DND-41 (cell line): ENCODE results near the gene CACTIN.
"Not testable (repeated sequence)": the region's sequence is repeated elsewhere in the genome, so short reads cannot be mapped to it uniquely, and the experiment has no call there.

Experiments
- ATAC-seq: fragments of 200-7000 bp; cut with Tn5 transposase; 3 replicates; pipeline ENCODE4 v1.9.1; 2021; ENCODE audit warnings: low read depth; ENCODE audit not compliant: insufficient read depth
- DNase-seq: peaks from one replicate; pipeline ENCODE4 v3.0.0-alpha.2; 2020
- H2AFZ ChIP-seq: 2 replicates; pipeline ENCODE4 v1.6.0; 2012; ENCODE audit warnings: low read depth, low read length
- H3K27ac ChIP-seq: 2 replicates; pipeline ENCODE4 v1.5.1; 2012; ENCODE audit warnings: low read length, inconsistent platforms
- H3K27me3 ChIP-seq: fragments of 200-600 bp; sonication (generic); 2 replicates; pipeline ENCODE4 v1.6.0; 2012; ENCODE audit warnings: low read length, mild to moderate bottlenecking, inconsistent platforms; ENCODE audit not compliant: insufficient read depth, poor library complexity
- H3K36me3 ChIP-seq: 2 replicates; pipeline ENCODE4 v1.5.1; 2012; ENCODE audit warnings: low read length, inconsistent platforms; ENCODE audit not compliant: insufficient read depth
- H3K4me1 ChIP-seq: 2 replicates; pipeline ENCODE4 v1.5.1; 2012; ENCODE audit warnings: mild to moderate bottlenecking, low read length; ENCODE audit not compliant: insufficient read depth
- H3K4me2 ChIP-seq: 2 replicates; pipeline ENCODE4 v1.6.0; 2012; ENCODE audit warnings: mild to moderate bottlenecking, moderate library complexity, low read length, inconsistent platforms; ENCODE audit not compliant: insufficient read depth
- H3K4me3 ChIP-seq, 2 experiments: fragments of 200-600 bp in 1 of 2; shearing (Covaris generic) in 1 of 2; 2 replicates each; pipeline ENCODE4 v1.5.1; 2012 to 2016; ENCODE audit warnings: inconsistent platforms in 2 of 2, low read length in 2 of 2, mild to moderate bottlenecking in 2 of 2, low read depth in 1 of 2, moderate library complexity in 1 of 2
- H3K79me2 ChIP-seq: 2 replicates; pipeline ENCODE4 v1.6.0; 2012; ENCODE audit warnings: low read length, inconsistent platforms; ENCODE audit not compliant: insufficient read depth
- H3K9ac ChIP-seq: 2 replicates; pipeline ENCODE4 v1.6.0; 2012; ENCODE audit warnings: low read depth, mild to moderate bottlenecking, inconsistent platforms, low read length, moderate library complexity
- H3K9me3 ChIP-seq: 2 replicates; pipeline ENCODE4 v1.5.1; 2012; ENCODE audit warnings: low read length, moderate library complexity, mild to moderate bottlenecking, inconsistent platforms; ENCODE audit not compliant: insufficient read depth, severe bottlenecking
- H4K20me1 ChIP-seq: 2 replicates; pipeline ENCODE4 v1.6.0; 2012; ENCODE audit warnings: low read length; ENCODE audit not compliant: insufficient read depth
- CTCF ChIP-seq: IDR thresholded peaks from 2 replicates; pipeline ENCODE4 v1.5.1; 2012; ENCODE audit warnings: borderline replicate concordance, low read length, moderate library complexity, mild to moderate bottlenecking; ENCODE audit not compliant: poor library complexity, severe bottlenecking; ENCODE audit errors: extremely low read depth
- EZH2 ChIP-seq: IDR thresholded peaks from 3 replicates; pipeline ENCODE4 v1.6.1; 2012; ENCODE audit warnings: borderline replicate concordance, low read depth, mild to moderate bottlenecking, moderate library complexity, low read length, inconsistent platforms; ENCODE audit not compliant: severe bottlenecking

Gene CACTIN

GRCh38 chr19:3585301-3586126, 41.1 kb downstream of the CACTIN start, which contains the start of gene GIPC3:
Gene GIPC3, plus strand, starts transcription at chr19:3585478. Its CDS starts 120 bp downstream, at chr19:3585598.
- no peaks in the 10 kb centered on the region for H3K9me3 ChIP-seq
- no peaks in the 10 kb centered on the region for H3K27me3 ChIP-seq
- no peak within 1 kb of the TSS for H2AFZ ChIP-seq
- no peaks in the 10 kb centered on the region for H4K20me1 ChIP-seq
- no peaks in the 10 kb centered on the region for H3K79me2 ChIP-seq
- no peaks in the 10 kb centered on the region for H3K4me1 ChIP-seq
- H3K4me3 ChIP-seq, result no peak within 1 kb of the TSS
- H3K36me3 ChIP-seq, result no peaks in the 10 kb centered on the region
- ATAC-seq (no peak), DNase-seq (no peak)
- TF ChIP-seq EZH2, result no peak
- no peak for TF ChIP-seq CTCF
- H3K4me2 ChIP-seq, result no peak within 1 kb of the TSS
- H3K27ac ChIP-seq, result no peak within 1 kb of the TSS
- H3K9ac ChIP-seq, result no peak within 1 kb of the TSS

GRCh38 chr19:3584036-3584802, 42.4 kb downstream of the CACTIN start:
- not testable (repeated sequence) for H3K4me1 ChIP-seq, H3K27ac ChIP-seq, H3K4me3 ChIP-seq, DNase-seq, H3K9ac ChIP-seq, ATAC-seq, H3K79me2 ChIP-seq, H3K4me2 ChIP-seq, H2AFZ ChIP-seq, H3K9me3 ChIP-seq, H4K20me1 ChIP-seq, H3K36me3 ChIP-seq, H3K27me3 ChIP-seq

DNA sequence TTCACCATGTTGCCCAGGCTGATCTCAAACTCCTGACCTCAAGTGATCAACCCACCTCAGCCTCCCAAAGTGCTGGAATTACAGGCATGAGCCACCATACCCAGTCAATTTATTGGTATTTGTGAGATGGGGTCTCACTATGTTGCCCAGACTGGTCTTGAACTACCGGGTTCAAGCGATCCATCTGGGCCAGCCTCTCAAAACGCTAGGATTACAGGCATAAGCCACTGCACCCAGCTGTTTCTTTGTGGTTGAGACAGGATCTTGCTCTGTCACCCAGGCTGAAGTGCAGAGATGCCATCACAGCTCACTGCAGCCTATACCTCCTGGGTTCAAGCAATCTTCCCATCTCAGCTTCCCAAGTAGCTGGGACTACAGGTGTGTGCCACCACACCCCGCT, 44.8 kb downstream of the CACTIN start:
- not testable (repeated sequence) for DNase-seq, H3K27ac ChIP-seq, H3K4me1 ChIP-seq, H3K4me2 ChIP-seq, H4K20me1 ChIP-seq, H2AFZ ChIP-seq, H3K9ac ChIP-seq, H3K4me3 ChIP-seq, H3K9me3 ChIP-seq, H3K27me3 ChIP-seq, ATAC-seq, H3K36me3 ChIP-seq, H3K79me2 ChIP-seq

- no peaks in the 10 kb centered on the region for H3K9me3 ChIP-seq
- H3K9ac ChIP-seq, result no peak overlapping the region
- 0 out of 2 replicates have a peak, but pooled peaks cover 1% of the 10 kb centered on the region for H4K20me1 ChIP-seq
- no peaks in the 10 kb centered on the region for H3K27me3 ChIP-seq
- H3K79me2 ChIP-seq, result no peaks in the 10 kb centered on the region
- H3K4me2 ChIP-seq, result no peak overlapping the region
- H3K4me1 ChIP-seq, result no peaks in the 10 kb centered on the region
- no peak overlapping the region for H3K4me3 ChIP-seq
- no peak overlapping the region for H2AFZ ChIP-seq
- peaks cover 13% of the 10 kb centered on the region for H3K36me3 ChIP-seq
- DNase-seq (no peak), ATAC-seq (no peak)
- H3K27ac ChIP-seq, result no peak overlapping the region
- no peak for TF ChIP-seq EZH2
- TF ChIP-seq CTCF, result no peak
Measured at GRCh38 chr19:3580156-3580934, 46.2 kb downstream of the CACTIN start.
